ENCODE results near the gene CNTNAP2. TPM values are rescaled to one million over a fixed set of nuclear protein-coding genes. Genes with fewer than 3 reads are reported as not detected.

CNTNAP2 gene
- total RNA-seq, 1 experiment from 2014 or later = 0.03 TPM

DNA sequence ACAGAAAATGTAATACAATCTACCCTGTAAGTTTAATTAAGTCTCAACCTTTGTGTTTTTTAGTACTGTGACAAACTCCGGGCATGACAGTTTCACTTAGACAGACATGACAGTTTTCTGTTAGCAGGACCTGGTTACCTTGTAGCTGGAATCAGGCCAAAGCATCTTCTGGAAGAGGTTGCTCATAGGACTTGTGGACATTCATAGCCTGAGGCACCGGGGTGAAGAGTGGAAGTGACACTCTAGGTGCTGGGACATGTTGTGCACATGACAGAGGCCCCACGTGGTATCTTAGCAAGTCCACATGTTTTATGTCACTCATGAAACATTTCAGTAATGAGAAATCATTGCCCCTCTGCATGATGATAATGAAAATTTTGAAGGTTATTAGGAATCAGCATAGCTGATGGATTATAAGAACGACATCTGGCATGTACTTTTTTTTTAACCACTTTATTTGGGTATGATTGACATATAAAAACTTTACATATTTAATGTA, 441.4 kb downstream of the CNTNAP2 start:
- DNase-seq (ENCODE audit: low spot score) = no peak

DNA sequence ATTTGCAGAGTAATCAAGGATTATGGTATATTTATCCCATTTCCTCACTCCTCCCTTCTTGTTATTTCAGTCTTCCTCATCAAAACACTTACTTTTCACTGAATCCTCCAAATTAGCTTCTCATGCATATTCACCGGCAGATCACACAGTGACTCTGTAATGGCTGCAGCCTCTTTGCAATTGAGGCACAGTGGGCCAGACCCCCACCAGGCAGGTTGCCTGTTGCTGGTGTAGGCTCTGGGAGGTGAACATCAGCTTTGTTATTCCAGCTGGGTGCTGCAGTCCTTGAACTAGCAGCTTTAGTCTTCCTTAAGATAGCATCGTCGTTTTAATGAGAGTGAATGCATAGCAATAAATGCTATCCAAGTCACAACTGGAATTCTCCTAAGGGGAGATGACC, 449.3 kb downstream of the CNTNAP2 start:
- no peak for DNase-seq (ENCODE audit: low spot score)

DNA sequence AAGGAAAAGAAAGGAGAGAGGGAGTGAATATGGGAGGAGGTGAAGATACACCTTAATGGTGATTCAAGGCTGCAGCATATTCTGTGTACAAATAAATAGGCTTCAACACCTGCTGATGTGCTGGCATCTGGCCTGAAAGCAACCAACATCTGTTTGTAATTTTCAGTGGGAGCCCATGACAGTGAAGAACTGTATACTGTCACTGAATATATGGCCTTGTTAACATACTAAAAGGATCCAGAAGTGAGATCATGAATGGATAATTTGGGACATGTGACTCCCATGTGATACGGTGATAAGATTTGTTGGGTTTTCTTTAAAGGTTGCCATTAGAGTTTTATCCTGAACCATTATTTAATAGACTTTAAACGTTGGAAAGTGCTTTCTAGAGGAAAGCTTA, 459.3 kb downstream of the CNTNAP2 start:
- no peak for DNase-seq (ENCODE audit: low spot score)

DNA sequence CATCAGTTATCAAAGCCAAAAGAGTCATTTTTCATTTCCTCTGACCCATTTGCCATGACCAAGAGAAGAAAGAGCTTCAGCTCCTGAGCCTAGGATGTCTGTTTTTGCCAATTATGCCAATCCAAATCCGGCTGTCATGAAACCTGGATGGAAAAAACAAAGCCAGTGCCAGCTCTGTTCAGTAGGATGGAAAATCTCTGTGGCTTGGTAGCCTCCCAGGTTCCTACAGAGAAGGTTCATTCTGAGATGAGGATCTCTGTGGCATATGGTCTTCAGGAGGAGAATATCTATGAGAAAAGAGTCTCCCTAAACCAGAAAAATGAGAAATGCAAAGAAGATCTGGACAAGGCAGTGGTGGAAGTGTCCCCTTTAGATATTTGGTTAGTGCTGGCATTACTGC, 475.4 kb downstream of the CNTNAP2 start:
- no peak for DNase-seq (ENCODE audit: low spot score)

DNA sequence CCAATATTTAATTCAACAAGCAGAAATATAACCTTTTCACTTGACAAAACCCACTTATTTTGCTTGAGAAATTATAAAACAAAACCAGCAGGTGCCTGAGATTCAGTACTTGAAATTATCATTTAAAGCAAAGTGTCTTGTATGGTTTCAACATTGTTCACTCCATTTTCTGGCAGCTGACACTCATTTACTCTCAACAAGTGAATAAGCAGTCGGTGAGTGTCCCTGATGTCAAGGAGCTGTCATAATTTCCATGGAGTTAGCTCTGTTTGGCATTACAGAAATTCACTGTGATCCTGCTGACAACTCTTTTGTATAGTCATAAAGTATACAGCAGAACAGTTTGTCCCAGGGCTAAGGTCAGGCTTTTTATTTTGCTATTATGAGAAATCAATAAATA, 490.0 kb downstream of the CNTNAP2 start:
- DNase-seq (ENCODE audit: low spot score) = no peak

DNA sequence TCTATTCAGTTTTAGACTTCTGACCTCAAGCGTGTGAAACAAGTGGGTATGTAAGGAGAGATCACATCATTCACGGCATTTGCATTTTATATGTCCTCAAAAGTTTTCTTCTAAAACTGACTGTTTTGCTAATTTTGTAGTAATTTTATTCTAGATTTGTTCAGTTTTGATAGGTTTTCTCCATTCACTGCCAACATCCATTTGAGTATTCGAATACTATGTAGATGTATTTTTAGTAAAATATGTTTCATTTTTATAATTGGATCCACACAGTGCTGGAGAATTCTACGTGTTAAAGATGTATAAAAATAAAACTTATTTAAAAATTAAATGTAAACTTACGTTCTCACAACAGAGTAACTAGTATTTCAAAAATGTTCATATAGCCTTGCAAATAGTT, 503.0 kb downstream of the CNTNAP2 start:
- DNase-seq (ENCODE audit: low spot score) = no peak

DNA sequence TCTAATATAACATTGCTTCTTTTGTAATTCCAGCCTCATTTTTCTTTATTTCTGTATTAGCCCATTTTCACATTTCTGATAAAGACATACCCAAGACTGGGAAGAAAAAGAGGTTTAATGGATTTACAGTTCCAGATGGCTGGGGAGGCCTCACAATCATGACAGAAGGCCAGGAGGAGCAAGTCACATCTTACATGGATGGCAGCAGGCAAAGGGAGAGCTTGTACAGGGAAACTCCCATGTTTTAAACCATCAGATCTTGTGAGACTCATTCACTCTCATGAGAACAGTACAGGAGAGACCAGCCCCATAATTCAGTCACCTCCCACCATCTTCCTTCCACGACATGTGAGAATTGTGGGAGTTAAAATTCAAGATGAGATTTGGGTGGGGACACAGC, 510.3 kb downstream of the CNTNAP2 start:
- DNase-seq (ENCODE audit: low spot score) = no peak

DNA sequence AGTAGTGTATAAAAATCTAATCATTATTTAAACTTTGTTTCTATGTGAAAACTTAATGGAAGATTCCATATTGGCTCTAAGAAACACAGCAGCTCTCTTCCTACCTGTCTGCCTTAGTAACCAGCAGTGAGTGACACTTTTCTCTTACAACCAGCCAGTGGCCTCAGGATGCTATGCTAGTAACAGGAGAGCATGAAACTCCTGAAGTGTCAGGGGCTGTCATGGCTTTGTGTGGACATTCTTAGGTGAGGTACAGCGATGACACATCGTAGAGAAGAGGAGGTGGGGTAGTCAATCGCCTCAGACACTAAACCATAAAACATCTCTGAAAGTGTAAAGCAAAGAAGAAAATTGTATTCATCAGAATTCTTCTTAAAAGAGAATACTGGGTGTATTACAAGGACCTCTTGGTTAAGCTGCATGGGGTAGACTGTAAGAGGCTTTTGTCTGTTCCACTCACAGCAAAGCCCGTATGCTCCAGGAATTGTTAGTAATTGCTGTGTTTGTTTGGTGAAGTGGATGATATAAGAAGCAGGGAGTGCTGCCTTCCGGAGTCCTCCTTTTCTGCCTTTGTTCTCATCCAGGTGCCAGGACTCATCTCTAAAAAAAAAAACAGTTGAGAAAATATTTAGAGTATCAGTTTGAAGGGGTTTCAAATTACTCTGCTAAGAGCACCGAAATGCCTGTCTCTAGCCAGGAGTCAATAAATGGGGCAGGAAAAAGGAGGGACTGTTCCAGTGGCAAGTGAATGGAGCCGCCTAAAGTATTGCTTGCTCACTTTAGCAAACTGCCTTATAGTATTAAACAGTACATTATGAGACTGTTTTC, 518.8 kb downstream of the CNTNAP2 start:
- peak; percentile 19 for DNase-seq (ENCODE audit: low spot score)

DNA sequence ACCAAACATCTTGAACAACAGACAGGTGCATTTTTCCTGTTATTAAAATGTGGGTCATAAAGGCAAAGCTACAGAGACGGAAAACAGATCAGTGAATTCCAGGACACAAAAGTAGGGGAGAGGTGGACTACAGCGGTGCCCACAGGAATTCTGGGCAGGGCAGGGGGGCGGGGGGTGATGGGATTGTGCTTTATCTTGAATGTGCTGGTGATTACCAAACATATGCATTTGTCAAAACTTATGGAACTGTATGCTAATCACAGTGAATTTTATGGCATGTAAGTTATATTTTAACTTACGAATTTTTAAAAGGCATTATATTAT, 519.4 kb downstream of the CNTNAP2 start:
- peak; percentile 22 for DNase-seq (ENCODE audit: low spot score)

DNA sequence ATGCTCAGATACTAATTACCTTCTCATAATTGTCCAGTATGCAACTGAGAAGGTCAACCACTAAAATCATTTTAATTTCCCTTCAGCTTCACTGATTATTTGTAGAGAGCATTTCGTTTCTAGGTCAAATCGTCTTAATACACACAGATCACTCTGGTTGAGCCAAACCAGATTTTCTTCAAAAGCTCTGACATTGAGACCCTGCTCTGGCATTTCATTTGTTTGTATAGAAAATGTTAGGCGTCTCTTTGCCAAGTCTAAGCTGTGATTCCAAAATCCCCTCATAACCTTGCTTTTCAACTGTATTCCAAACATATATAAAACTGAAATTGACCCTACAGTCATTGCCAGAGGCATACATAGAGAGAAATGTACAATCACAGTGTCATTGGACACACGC, 520.0 kb downstream of the CNTNAP2 start:
- DNase-seq (ENCODE audit: low spot score) = no peak

DNA sequence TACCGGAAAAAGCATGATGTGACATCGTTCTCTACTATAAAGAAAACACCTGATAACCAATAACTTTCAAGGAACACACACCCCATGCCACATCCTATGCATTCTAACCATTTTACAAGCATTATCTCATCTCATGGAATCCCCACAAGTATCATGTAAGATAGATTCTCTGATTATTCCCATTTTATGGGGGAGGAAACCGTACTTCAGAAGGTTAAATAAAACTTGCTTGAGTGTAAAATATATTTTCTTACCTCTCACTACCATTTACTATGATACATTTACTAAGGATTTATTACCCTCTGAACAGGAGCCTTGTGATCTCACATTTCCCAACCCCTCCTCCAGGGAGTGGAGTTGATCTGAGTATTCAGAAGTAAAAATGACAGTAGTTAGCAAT, 522.7 kb downstream of the CNTNAP2 start:
- DNase-seq (ENCODE audit: low spot score) = no peak

DNA sequence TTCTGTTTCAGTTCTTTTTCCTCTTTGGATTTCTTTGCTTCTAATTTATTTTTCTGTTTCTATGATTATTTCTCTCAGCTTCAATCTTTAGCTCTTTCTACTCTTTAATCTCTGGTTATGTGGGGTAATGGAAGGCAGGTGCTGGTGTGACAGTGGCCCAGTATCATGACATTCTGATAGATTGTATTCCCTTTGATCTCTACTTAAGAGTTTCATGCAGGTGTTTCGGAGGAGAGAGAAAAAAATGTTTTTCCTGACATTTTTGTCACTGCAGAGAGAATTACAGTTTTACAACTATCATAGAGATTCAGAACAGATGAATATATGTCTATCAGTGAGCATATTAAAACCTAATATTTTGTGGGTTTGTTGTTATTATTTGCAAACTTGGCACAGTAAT, 524.9 kb downstream of the CNTNAP2 start:
- no peak for DNase-seq (ENCODE audit: low spot score)

DNA sequence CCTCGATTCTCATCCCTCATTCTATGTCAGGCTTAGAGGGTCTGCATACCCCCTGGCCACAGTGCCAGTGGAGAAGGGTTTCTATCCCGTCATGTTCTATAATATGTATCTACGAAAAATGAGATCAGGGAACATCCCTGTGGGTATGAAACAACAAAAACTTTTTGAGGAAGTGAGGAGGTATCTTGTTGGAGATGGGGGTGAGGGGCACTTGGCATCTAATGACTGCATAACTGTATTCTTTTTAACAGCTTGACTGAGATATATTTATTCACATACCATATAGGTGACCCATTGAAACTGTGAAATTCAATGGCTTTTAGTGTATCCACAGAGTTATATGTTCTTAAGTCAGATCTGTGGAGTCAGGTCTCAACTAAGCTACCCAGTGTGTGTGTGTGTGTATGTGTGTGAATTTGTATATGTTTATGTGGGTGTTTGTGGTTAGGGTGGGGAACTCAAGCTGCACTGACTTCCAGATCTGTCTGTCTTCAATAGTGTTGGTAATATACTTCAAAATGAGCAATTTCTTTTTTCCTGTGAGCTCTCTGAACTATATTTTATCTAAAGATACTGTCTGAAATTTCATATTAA, 528.9 kb downstream of the CNTNAP2 start:
- DNase-seq (ENCODE audit: low spot score) = no peak

DNA sequence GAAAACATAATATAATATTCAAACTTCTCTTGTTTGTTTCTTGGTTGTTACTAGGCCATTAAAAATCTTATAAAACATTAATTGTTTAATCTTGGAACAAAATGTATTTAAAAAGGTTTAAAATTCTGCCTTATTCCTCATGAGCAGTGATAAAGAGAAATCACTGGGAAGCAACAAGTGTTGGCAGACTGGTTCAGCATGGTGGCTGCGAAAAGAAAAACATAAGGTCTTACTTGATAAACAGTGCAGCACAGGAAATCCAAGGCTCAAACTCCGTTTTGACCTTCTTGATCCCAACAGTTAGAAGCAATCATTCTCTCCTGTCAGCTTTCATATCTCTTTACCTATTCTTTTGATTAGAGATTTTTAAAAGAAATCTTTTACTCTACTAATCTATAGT, 530.8 kb downstream of the CNTNAP2 start:
- no peak for DNase-seq (ENCODE audit: low spot score)

DNA sequence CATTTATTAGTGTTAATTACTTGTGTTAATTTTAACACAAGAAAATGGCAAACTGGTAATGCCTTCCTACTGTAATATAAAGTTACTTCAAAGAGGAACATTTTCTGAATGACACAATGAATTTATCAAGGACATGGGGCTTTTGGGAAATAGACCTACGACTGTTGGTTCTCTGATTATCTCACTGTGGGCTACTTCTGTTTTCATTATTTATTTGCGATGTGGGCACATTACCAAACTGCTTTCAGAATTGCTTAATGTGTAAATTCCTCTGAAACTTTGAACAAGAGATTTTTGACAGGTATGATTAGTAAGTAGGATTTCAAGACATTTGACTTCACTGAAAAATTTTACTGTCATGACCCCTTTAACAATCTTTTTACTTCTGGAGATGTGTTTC, 535.6 kb downstream of the CNTNAP2 start:
- no peak for DNase-seq (ENCODE audit: low spot score)

DNA sequence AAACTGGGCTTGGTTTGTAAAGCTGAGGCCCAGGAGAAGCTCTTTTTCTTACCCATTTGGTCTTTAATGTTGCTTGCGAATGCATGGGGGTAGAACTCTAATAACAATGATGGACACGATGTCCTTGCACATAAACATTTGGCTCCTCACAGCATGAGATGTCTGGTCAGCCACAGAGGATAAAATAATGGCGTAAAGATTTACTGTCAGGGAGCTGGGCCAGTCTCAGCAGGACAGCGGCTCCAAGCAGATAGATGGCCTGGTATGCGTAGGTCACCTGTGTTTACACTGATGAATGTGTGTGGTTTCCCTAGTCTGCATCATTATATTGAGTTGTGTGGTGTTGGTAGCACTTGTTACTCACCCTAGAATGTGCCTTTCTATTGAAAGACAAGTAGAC, 537.4 kb downstream of the CNTNAP2 start:
- DNase-seq (ENCODE audit: low spot score) = no peak

DNA sequence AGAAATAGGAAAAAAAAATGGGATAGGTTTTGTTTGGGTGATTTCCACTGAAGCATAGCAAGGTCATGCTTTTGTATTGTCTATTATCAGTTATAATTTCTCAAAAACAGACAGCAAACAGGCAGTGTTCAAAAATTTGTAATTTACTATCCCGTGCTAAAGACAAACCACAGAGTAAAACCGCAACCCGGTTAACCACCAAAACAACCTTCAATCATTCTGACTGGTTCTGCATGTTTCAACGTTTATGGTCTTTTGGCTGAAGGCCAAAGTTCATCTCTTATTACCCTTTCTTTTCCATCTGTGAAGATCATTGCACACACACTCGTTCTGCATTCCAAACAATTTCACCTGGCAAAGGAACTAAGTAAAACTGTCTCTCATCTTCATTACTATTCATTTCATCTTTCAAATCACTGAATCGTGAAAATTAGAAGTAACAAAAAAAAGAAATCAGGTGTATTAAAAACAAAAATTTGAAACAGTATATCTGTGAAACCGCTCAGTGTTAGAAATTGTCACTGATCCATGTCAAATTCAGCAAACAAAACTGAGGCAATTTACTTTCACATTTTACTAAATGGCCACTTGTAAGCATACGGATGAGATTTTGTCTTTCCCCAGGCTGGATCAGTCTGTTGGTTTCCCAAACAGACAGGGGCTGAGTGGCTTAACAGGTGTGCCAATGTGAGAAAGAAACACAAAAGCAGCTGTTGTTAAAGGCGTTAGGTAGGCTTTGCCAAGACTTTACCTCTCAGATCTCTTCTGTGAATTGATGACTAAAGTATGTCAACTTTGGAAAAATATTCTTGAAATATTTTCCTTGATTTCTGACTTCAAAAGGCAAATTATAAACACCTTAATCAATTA, 539.6 kb downstream of the CNTNAP2 start:
- DNase-seq (ENCODE audit: low spot score) = peak; percentile 47

DNA sequence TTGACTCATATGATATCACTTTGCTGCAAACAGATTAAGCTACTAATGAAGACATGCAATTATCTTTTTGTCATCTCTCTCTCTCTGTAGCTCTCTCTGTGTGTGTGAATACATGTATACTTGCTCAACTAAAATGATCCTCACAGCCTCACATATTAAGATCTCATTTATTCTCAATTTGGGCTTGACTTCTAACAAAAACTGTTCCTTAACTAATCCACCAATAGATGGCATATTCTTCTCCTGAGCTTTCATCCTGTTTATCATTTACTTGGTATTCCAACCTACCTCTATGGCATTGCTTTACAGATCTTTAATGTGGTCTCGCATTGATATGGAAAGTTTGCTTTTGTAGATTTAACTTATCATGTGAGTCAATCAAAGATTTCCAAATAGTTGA, 540.4 kb downstream of the CNTNAP2 start:
- no peak for DNase-seq (ENCODE audit: low spot score)

DNA sequence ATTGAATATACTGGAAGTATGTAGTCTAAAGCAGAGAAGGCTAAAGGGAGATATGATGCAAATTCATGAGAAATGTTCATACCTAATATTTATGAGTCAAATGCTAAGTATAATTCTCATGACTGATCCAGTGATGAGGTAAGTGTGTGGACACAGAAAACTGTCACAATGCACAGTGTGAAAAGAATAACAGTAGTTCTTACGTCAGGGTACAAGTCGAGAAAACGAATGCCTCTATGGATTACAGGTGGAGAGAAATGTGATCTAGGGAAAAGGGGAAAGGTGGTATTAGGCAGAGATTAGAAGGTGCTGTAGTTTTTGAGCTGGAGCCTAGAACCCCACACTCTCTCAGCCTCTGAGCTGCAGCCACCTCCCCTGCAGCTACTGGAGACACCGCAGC, 542.0 kb downstream of the CNTNAP2 start:
- no peak for DNase-seq (ENCODE audit: low spot score)

DNA sequence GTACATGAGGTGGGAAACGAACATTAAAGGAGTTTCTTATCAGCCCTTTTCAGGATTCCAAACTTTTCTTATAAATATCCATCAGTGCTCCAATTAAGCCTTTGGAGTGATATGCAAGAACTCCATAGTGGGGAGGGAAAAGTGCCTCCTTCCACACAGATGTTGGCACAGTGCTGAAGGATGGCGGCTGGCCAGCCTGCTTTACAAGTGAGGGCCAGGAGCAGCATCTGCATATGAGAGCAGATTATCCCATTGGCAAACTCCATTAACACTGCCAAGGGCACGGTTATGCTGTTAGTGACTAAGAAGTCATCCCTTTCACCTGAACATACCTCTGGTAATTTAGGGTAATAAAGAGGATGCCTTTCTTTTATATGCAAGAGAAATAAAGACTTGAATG, 543.1 kb downstream of the CNTNAP2 start:
- no peak for DNase-seq (ENCODE audit: low spot score)

DNA sequence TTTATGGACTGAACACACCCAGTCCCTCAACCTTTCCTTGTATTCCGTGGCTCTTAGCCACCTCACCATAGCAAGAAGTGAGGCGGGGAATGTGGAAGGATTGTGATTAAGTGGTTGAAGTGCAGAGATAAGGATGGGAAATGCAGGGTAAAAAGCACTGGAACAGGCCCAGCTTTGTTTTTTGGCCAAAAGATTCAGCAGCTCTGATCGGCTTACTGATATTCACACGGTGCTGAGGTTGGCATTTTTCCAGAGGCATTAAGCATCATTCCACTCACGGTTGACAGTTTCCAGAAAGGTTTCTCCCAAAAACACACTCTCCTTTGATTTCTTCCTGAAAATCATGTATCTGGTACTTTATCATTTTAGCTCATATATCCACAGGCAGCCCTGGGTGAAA, 544.2 kb downstream of the CNTNAP2 start:
- no peak for DNase-seq (ENCODE audit: low spot score)

DNA sequence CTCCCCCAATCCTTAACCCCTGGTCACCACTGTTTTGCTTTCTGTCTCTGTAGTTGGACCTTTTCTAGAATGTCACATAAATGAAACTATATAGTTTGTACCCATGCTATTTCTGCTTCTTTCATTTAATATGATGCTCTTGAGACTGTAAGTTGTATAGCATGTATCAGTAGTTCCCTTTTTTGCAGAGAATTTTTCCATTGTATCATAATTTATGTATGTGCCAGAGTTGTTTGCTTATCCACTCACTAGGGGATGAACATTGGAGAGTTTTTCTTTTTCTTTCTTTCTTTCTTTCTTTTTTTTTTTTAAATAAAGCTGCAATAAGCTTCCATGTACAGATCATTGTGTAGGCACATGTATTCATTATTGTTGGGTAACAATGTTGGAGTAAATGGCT, 544.8 kb downstream of the CNTNAP2 start:
- DNase-seq (ENCODE audit: low spot score) = no peak

DNA sequence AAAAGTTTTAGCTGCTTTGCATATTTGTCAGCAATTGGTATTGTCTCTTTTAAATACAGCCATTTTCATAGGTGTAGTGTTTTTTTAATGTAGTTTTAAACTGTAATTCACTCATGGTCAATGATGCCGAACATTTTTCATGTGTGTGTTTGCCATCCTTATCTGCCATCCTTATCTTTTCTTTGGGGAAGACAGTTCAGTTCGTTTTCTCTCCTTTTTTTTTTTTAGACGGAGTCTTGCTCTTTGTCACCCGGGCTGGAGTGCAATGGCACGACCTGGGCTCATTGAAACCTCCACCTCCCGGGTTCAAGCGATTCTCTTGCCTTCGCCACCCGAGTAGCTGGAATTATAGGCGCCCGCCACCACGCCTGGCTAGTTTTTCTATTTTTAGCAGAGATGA, 545.3 kb downstream of the CNTNAP2 start:
- DNase-seq (ENCODE audit: low spot score) = no peak

All from HT-29 (cell line).